GM12873 (cell line): ENCODE results near the gene FOXP1.

Experiments
- CTCF ChIP-seq: IDR thresholded peaks from 2 replicates; pipeline ENCODE4 v1.5.1; 2012; ENCODE audit warnings: low read depth, mild to moderate bottlenecking, moderate library complexity, low read length, control low read depth; ENCODE audit not compliant: insufficient read depth; ENCODE audit errors: missing control alignments

The FOXP1 gene

GRCh38 chr3:71532639-71533395 lies 50.7 kb downstream of the FOXP1 start:
- TF ChIP-seq CTCF, result no peak

- no peak for TF ChIP-seq CTCF
These were observed 52.5 kb downstream of the FOXP1 start for GRCh38 chr3:71530903-71531530.

- no peak for TF ChIP-seq CTCF
These were observed 54.7 kb downstream of the FOXP1 start for GRCh38 chr3:71528816-71529215.

- TF ChIP-seq CTCF, result no peak
These were observed 58.1 kb downstream of the FOXP1 start for GRCh38 chr3:71525391-71525790.

- TF ChIP-seq CTCF, result no peak
These were observed 58.9 kb downstream of the FOXP1 start for GRCh38 chr3:71524672-71525071.

- TF ChIP-seq CTCF, result no peak
These were observed 59.9 kb downstream of the FOXP1 start for GRCh38 chr3:71523628-71524027.

GRCh38 chr3:71521940-71522876 lies 61.3 kb downstream of the FOXP1 start:
- no peak for TF ChIP-seq CTCF
